Endodermal cell (in vitro differentiated cells): ENCODE data around the gene TRAF7. TPM values are rescaled to one million over a fixed set of nuclear protein-coding genes. Genes with fewer than 3 reads are reported as not detected.

ENCODE experiments used
- DNase-seq: peaks from one replicate; pipeline ENCODE4 v3.0.0-alpha.2; 2017
- H3K27ac ChIP-seq: 2 replicates; pipeline ENCODE4 v1.5.1; 2013; ENCODE audit warnings: mild to moderate bottlenecking, low read depth, low read length, moderate library complexity
- H3K27me3 ChIP-seq: 2 replicates; pipeline ENCODE4 v1.6.1; 2013; ENCODE audit warnings: mild to moderate bottlenecking, low read length, moderate library complexity; ENCODE audit not compliant: insufficient read depth, control insufficient read depth, poor library complexity, severe bottlenecking
- H3K36me3 ChIP-seq: 2 replicates; pipeline ENCODE4 v1.7.0; 2013; ENCODE audit warnings: mild to moderate bottlenecking, low read length, moderate library complexity; ENCODE audit not compliant: control insufficient read depth, insufficient read depth
- H3K4me1 ChIP-seq: one replicate; pipeline ENCODE4 v1.7.0; 2013; ENCODE audit warnings: low read length; ENCODE audit not compliant: control insufficient read depth, insufficient read depth
- H3K4me3 ChIP-seq: 2 replicates; pipeline ENCODE4 v1.5.1; 2013; ENCODE audit warnings: mild to moderate bottlenecking, low read length, moderate library complexity
- H3K9ac ChIP-seq: 2 replicates; pipeline ENCODE4 v1.6.1; 2013; ENCODE audit warnings: mild to moderate bottlenecking, low read length, moderate library complexity; ENCODE audit not compliant: poor library complexity, severe bottlenecking; ENCODE audit errors: extremely low read depth
- H3K9me3 ChIP-seq: 2 replicates; pipeline ENCODE4 v1.6.1; 2013; ENCODE audit warnings: mild to moderate bottlenecking, low read length, moderate library complexity; ENCODE audit not compliant: control insufficient read depth
- H3K27ac Mint-ChIP-seq: 2 replicates; pipeline ENCODE4 v1.8.0; 2020; ENCODE audit warnings: mixed read lengths
- H3K27me3 Mint-ChIP-seq: 2 replicates; pipeline ENCODE4 v1.8.0; 2021; ENCODE audit warnings: mild to moderate bottlenecking, mixed read lengths; ENCODE audit not compliant: insufficient read depth
- H3K36me3 Mint-ChIP-seq: 2 replicates; pipeline ENCODE4 v1.8.0; 2020; ENCODE audit warnings: low read depth, mixed read lengths
- H3K4me1 Mint-ChIP-seq: 2 replicates; pipeline ENCODE4 v1.8.0; 2020; ENCODE audit warnings: mixed read lengths
- H3K4me3 Mint-ChIP-seq: 2 replicates; pipeline ENCODE4 v1.8.0; 2020; ENCODE audit warnings: mild to moderate bottlenecking, moderate library complexity, mixed read lengths
- H3K9me3 Mint-ChIP-seq: 2 replicates; pipeline ENCODE4 v1.8.0; 2020; ENCODE audit warnings: mild to moderate bottlenecking, mixed read lengths
- WGBS, 2 experiments: methylation state at CpG; one replicate each; pipeline versions ENCODE4 v1.1.5 to v1.1.7; 2013; ENCODE audit warnings: missing lambda C conversion rate in 2 of 2, mixed read lengths in 1 of 2; ENCODE audit not compliant: insufficient coverage in 1 of 2, insufficient read length in 1 of 2; 5-methylcytosine and 5-hydroxymethylcytosine counted together
- total RNA-seq, 2 donors: library from RNA; stranded (reverse); fragmentation: NEBNext Ultra II Directional in 1 of 2; extraction: Animal tissue kit (Norgen Biotek cat#: 25700) in 1 of 2; gene quantifications; 2 replicates in 1 of 2; 3 replicates in 1 of 2; pipeline ENCODE4 v1.2.1, GENCODE V29; 2021
- TF ChIP-seq, protein P1 (sequence below): fragments of 200-600 bp; sonication (generic); conservative IDR thresholded peaks from 2 replicates; pipeline ENCODE4 v1.5.0; 2021; ENCODE audit warnings: antibody characterized with exemption, mild to moderate bottlenecking

TRAF7 gene
- total RNA-seq, 2 donors from 2014 or later: 108 to 110 TPM

DNA sequence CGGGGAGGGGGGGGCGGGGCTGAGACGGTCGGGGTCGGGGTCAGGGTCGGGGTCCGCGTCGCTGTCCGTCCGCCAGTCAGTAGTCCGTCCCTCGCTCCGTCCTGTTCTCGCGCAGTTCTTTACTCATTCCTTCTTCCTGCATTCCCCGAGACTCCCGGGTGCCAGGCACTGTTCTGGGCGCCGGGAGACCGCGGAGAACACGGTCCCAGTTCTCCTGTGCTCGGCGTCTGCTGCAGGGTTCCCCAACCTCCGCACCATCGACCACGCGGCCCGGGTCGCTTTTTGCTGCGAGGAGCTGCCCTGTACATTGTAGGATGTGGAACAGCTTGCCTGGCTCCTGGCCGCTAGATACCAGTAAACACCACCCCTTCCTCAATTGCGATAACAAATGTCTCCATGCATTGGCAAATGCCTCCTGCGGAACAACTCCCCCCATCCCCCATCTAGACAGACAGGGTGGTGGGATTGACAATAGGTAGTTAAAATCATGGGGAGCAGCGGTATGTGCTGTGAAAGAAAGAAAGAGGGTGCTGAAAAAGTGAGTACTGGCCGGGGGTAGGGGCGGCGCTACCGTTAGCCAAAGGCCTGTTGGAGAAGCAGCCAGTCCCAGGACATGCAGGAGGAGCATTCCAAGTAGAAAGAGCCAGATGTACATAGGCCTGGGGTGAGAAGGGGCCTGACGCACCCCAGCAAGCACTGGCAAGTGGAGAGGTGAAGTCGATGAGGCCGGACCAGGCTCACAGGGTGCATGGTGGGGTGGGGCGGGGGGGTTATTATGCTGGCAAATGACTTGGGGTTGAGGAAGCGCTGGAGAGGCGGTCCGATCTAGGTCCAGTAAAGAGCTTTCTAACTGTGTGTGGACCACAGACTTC is 631 bp downstream of the TRAF7 start:
- Mint-ChIP-seq H3K9me3 (no peaks in the 10 kb centered on the region), H3K4me1 (peaks cover 33% of the 10 kb centered on the region), H3K36me3 (peaks cover 27% of the 10 kb centered on the region), H3K4me3 (peak overlapping the region; percentile 98), H3K27ac (peak overlapping the region; percentile 95), H3K27me3 (peaks cover 2% of the 10 kb centered on the region)
- Histone ChIP-seq H3K9ac (peak overlapping the region; percentile 72), H3K27ac (peak overlapping the region; percentile 58), H3K36me3 (peaks cover 35% of the 10 kb centered on the region), H3K4me1 (peaks cover 21% of the 10 kb centered on the region), H3K9me3 (no peaks in the 10 kb centered on the region), H3K4me3 (peak overlapping the region; percentile 99), H3K27me3 (no peaks in the 10 kb centered on the region)
- WGBS, 2 experiments: 8 to 9% methylated on average over 29 to 46 of the region's 47 CpGs
- TF ChIP-seq, protein P1, sequence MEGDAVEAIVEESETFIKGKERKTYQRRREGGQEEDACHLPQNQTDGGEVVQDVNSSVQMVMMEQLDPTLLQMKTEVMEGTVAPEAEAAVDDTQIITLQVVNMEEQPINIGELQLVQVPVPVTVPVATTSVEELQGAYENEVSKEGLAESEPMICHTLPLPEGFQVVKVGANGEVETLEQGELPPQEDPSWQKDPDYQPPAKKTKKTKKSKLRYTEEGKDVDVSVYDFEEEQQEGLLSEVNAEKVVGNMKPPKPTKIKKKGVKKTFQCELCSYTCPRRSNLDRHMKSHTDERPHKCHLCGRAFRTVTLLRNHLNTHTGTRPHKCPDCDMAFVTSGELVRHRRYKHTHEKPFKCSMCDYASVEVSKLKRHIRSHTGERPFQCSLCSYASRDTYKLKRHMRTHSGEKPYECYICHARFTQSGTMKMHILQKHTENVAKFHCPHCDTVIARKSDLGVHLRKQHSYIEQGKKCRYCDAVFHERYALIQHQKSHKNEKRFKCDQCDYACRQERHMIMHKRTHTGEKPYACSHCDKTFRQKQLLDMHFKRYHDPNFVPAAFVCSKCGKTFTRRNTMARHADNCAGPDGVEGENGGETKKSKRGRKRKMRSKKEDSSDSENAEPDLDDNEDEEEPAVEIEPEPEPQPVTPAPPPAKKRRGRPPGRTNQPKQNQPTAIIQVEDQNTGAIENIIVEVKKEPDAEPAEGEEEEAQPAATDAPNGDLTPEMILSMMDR: no peak
- peak; percentile 73 for DNase-seq

DNA sequence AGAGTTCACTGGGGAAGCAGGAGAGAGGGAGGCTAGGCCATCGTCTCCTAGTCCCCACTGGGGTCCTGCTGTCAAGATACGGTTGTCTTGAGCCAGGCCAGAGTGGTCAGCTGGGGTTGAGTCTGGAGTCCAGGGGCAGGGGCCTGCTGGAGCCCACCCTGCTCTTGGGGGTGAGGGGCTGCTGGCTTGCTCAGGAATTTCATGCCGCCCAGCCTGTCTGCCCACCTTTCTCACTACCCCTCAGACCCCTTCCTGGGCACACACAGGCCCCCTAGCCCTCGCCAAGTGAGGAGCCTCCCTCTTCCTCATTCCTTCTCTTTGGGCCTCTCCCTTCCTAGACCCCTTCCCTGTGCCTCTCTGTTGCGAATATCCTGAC is 1.3 kb downstream of the TRAF7 start:
- H3K27me3 ChIP-seq: no peaks in the 10 kb centered on the region
- H3K4me1 ChIP-seq: peaks cover 16% of the 10 kb centered on the region
- H3K4me3 Mint-ChIP-seq: peak overlapping the region; percentile 98
- H3K27me3 Mint-ChIP-seq: no peaks in the 10 kb centered on the region
- TF ChIP-seq, protein P1: no peak
- H3K36me3 ChIP-seq: peaks cover 29% of the 10 kb centered on the region
- no peak for DNase-seq
- H3K36me3 Mint-ChIP-seq: peaks cover 23% of the 10 kb centered on the region
- H3K4me1 Mint-ChIP-seq: peaks cover 27% of the 10 kb centered on the region
- whole genome bisulfite sequencing, 2 experiments: 70 to 94% methylated on average over 3 to 5 of the region's 5 CpGs
- peak overlapping the region; percentile 95 for H3K27ac Mint-ChIP-seq
- H3K27ac ChIP-seq: no peak overlapping the region
- no peaks in the 10 kb centered on the region for H3K9me3 ChIP-seq
- H3K9ac ChIP-seq: peak overlapping the region; percentile 25
- no peaks in the 10 kb centered on the region for H3K9me3 Mint-ChIP-seq
- H3K4me3 ChIP-seq: peak overlapping the region; percentile 99

DNA sequence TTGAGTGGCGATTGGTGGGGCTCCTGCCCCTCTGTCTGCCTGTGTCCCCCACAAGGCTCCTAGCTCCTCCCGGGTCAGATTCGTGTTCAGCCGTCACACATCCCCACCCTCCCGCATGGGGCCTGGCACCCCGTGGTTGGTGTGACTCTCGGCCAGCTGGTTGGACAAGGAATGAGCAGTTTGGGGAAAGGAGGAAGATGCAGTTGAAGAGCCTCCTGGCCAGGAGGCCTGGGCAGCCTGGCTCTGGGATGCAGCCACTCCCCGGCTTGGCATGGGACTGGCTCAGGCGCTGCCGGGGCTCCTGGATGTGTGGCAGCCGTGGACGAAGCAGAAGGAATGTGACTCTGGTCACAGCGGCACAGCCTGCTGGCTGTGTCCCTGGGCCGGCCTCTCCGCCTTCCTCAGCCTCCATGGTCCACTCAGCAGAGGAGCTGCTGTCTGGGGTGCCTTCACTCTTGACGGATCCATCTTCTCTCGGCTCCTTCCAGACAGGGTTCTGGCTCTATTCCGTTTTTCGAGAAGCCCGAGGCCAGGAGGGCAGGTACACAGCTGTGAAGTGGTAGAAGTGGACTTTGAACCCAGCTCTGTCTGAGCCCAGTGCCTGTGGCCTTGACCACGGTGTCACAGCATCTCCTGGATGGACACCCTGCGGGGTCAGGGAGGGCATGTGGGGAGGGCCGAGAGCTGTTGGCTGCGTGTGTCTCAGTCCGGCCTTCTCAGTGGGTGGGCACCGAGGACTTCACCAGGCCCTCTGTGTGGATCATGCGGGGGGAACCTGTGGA is 2.1 kb downstream of the TRAF7 start:
- no peaks in the 10 kb centered on the region for H3K27me3 ChIP-seq
- Mint-ChIP-seq H3K4me3 (peak overlapping the region; percentile 98), H3K27ac (peak overlapping the region; percentile 80), H3K4me1 (peaks cover 25% of the 10 kb centered on the region), H3K27me3 (no peaks in the 10 kb centered on the region), H3K9me3 (no peaks in the 10 kb centered on the region), H3K36me3 (peaks cover 20% of the 10 kb centered on the region)
- TF ChIP-seq, protein P1: no peak
- DNase-seq: no peak
- no peak overlapping the region for H3K27ac ChIP-seq
- peaks cover 16% of the 10 kb centered on the region for H3K4me1 ChIP-seq
- peak overlapping the region; percentile 25 for H3K9ac ChIP-seq
- no peaks in the 10 kb centered on the region for H3K9me3 ChIP-seq
- WGBS, 2 experiments: 91 to 95% methylated on average over 19 to 27 of the region's 27 CpGs
- peaks cover 21% of the 10 kb centered on the region for H3K36me3 ChIP-seq
- H3K4me3 ChIP-seq: peak overlapping the region; percentile 99
